AG10803 (cell line): ENCODE results near the gene TNFRSF25.

ENCODE experiments used
- DNase-seq: peaks from one replicate; pipeline ENCODE4 v3.0.0; 2010; ENCODE audit warnings: low read depth
- H3K4me3 ChIP-seq: 2 replicates; pipeline ENCODE4 v1.5.1; 2011; ENCODE audit warnings: mild to moderate bottlenecking, low read length, control low read depth
- TF ChIP-seq, protein P1 (sequence below): conservative IDR thresholded peaks from 2 replicates; pipeline ENCODE4 v1.5.1; 2011; ENCODE audit warnings: mild to moderate bottlenecking, low read length, control low read depth, inconsistent platforms

The TNFRSF25 gene

DNA sequence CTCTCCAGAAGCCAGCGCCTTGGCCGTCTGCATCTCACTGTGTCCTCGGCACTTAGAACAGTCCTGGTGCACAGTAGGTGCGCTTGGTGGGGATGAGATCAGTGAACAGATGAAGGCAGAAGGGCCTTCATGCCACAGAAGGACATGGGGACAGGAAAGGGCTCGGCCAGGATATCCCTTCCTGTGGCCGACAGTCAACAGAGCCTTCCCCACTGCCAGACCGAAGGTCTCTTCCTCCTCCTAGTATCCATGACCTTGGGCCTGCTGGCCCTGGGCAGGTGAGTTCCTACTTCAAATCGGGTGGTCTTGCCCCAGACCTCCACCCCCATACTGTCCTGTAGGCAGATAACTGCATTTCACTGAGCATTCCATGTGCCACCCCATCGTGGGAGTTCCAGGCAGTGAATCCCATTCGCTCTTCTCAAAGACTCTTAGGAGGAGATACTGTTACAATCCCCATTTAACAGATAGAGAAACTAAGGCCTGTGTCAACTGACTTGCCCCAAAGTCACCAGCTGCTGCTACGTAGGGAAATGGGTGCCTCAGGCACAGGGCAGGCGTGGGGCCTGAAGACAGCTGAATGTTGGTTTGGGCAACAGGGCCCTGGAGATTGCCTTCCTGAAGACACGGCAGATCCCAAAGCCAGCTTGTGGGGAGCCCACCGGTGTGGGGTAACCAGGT lies 22.0 kb upstream of the TNFRSF25 start:
- TF ChIP-seq, protein P1, sequence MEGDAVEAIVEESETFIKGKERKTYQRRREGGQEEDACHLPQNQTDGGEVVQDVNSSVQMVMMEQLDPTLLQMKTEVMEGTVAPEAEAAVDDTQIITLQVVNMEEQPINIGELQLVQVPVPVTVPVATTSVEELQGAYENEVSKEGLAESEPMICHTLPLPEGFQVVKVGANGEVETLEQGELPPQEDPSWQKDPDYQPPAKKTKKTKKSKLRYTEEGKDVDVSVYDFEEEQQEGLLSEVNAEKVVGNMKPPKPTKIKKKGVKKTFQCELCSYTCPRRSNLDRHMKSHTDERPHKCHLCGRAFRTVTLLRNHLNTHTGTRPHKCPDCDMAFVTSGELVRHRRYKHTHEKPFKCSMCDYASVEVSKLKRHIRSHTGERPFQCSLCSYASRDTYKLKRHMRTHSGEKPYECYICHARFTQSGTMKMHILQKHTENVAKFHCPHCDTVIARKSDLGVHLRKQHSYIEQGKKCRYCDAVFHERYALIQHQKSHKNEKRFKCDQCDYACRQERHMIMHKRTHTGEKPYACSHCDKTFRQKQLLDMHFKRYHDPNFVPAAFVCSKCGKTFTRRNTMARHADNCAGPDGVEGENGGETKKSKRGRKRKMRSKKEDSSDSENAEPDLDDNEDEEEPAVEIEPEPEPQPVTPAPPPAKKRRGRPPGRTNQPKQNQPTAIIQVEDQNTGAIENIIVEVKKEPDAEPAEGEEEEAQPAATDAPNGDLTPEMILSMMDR = no peak
- H3K4me3 ChIP-seq = no peak overlapping the region
- no peak for DNase-seq

DNA sequence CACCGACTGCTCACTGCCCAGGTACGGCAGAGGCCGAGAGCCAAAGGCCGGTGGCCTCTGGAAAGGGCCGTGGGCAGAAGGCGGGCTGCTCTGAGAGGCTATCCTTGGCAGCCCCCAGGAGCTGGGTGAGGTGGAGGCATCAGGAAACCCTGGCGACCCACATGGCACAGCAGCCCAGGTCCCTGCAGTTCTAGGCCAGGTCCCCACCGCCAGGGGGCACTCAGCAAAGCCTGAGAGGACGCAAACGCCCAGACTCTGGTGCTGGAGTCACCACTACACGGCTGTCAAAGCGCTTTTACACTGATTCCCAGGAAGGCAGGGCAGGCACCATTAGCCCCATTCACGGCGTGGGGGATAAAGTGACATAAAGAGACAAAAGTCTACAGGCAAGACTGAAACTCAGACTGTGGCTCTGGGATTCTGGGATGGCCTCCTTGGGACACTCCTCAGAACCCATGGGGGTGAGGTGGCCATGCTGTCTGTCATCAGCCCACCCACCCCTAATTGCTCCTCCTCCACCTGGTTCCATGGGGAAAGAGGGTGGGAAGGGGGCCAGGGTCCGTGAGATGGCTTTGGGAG lies 20.5 kb upstream of the TNFRSF25 start:
- TF ChIP-seq, protein P1 = peak; percentile 93
- DNase-seq = peak; percentile 74
- no peak overlapping the region for H3K4me3 ChIP-seq

DNA sequence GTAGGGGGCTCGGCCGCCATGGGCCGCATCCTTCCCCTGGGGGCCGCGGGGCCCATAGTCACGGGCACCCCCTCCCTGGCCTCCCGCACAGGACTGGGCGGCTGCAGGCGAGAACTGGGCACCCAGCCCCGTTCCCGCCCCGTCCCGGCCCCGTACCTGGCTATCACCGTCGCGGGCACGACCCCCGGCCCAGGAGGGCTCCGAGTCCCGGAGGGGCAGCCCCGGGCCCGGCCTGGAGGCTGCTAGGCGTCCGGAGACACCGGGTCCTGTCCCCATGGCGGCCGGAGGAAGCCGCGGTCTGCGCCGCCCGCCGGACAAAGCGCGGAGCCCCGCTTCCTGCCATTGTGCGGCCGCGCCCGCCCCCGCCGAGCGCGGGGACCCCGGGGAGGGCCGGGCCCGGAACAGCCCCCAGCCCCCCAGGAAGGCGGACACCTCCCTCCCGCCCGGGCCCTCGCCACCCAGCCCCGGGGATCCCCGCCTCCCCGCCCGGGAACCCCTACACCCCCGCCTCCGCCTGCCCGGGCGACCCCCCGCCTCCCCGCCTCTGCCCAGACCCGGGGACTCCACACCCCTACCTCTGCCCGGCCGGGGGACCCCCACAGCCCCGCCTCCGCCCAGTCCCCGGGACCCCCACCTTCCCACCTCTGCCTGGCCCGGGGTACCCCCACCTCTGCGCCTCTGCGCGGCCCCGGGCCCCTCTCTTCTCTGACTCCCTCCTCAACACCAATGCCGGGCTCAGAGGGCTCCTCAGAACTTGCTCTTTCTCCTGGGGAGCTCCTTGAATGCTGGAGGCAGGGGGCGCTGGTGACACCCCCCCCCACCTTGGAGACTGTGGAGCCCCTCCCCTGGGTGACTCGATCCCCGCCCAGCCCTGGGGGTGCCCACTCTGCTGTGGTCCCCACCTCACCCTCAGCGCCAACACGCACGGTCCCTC lies 19.5 kb upstream of the TNFRSF25 start:
- DNase-seq = no peak
- peak overlapping the region; percentile 40 for H3K4me3 ChIP-seq
- TF ChIP-seq, protein P1 = 0 out of 2 replicates have a peak, but pooled peaks have one; percentile 8

DNA sequence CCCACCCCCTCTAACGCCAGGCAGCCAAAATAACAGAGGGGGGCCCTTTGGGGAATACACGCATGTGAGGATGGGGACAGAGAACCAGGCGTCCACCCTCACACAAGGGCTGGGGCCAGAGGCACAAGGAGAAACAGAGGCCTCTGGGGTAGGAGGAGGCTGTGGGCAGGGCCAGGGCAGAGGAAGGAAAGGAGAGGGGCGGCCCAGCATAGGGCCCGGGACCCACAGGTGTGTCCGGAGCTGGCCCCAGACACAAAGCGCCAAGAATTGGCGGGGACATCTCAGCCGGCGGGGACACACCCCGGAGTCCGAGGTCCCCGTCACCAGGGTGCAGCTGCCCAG lies 18.8 kb upstream of the TNFRSF25 start:
- H3K4me3 ChIP-seq = peak overlapping the region; percentile 38; the same call in 1 of the 2 replicates
- DNase-seq = no peak
- TF ChIP-seq, protein P1 = no peak

DNA sequence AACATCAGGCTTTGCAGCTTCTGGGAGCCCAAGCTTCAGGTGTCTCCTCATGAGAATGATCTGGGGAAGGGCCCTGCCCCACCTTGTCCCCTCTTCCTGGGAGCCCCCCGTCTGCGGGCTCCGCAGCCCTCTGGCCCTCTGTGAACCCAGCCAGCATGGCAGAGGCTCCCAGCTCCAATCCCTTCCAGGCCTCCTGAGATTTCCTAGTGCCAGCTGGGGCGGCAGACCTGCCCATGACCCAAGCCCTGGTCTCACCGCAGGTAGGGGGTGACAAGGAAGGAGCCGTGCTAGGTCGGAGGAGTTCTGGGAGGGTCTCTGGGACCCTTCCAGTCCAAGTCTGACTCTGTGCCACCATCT lies 17.8 kb upstream of the TNFRSF25 start:
- TF ChIP-seq, protein P1 = no peak
- H3K4me3 ChIP-seq = no peak overlapping the region
- no peak for DNase-seq

DNA sequence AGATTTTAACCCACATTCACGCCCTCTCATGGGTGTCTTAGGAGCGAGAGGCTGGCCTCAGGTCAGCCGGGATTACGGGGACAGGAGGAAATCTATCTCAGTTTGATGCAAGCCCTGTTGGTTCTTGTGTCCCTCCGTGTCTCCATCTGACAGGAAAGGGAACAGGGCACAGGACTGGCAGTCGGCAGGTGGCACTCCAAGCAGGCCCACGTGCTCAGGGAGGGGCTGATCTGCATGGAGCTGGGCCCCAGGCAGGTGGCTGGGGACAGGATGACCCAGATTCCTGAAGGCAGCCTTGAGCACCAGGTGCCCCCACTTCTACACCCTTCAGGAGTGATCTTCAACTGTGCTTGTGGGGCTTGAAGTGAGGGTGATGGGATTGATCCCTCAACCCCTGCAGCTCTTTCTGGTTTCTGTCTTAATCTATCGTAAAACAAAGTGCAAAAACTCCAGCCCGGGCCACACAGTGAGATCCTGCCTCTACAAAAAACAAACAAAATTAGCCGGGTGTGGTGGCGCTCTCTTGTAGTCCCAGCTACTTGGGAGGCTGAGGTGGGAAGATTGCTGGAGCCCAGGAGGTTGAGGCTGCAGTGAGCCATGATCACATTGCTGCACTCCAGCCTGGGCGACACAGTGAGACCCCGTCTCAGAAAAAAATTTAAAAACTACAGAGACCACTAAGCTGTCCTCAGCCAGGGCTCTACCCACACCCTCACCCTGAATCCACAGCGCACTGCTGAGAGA lies 17.2 kb upstream of the TNFRSF25 start:
- TF ChIP-seq, protein P1 = no peak
- no peak overlapping the region for H3K4me3 ChIP-seq
- no peak for DNase-seq
